ENCODE results near the gene ELP5.
A peak's percentile ranks its signal among the peaks of the same experiment; 100 is the strongest.

Gene ELP5

GRCh38 chr17:7256766-7257456 lies 4.9 kb downstream of the ELP5 start:
- no peak for DNase-seq (ENCODE audit: low spot score)

- no peak for DNase-seq (ENCODE audit: low spot score)
These were observed 6.9 kb downstream of the ELP5 start for GRCh38 chr17:7258731-7259554.

DNA sequence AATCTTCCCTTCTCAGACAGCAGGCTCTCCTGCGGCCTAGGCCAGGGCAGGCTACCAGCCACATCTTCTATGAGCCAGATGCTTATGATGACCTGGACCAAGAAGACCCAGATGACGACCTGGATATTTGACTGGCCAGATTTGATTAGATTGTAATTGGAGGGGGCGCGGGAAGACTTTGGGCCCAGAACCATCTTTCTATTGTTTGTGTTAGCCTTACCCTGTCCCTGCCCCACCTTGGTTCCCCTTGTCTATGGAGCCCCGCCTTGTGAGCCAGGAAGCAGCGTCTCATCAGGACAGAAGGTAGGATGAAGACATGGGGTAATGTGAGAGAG lies 7.5 kb downstream of the ELP5 start:
- no peak for DNase-seq (ENCODE audit: low spot score)

- DNase-seq (ENCODE audit: low spot score), result no peak
These were observed 8.1 kb downstream of the ELP5 start for GRCh38 chr17:7260151-7260550.

GRCh38 chr17:7260651-7261378 lies 8.8 kb downstream of the ELP5 start:
- DNase-seq (ENCODE audit: low spot score), result peak; percentile 51

DNA sequence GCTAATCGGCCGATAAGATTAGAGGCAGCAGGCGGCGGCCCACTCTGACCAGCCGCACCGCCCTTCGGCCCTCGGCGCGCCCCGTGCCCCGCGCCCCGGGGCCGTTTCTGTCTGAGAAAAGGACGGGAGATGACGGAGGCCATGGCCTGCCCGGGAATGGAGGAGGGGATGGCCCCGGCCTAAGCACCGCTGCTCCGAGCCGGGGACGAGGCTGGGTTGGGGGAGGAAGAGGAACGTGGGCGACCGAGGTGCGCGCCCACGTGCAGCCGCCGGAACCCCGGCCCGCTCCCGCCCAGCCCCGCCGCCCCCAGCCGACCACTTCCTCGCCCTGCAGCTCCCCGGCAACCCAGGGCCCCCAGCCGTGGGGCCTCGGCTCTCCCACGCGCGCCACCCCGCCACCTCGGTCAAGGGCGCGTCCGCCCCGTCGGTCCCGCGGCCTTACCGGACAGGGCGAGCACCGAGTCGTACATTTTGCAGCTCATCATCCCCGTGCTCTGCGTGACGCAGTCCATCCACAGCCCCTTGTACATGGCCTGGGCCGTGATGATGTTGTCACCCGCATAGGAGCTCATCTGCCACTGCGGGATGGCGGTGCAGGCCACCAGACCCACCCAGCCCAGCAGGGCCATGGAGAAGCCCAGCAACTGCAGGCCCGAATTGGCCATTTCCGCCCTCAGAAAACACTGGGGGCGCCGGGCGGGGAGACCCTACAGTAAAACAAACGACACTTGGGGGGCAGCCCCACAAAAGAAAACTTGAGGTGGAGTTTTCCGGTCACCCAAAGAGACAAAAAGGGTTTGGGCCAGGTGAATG lies 9.6 kb downstream of the ELP5 start:
- peak; percentile 40 for DNase-seq (ENCODE audit: low spot score)

GRCh38 chr17:7262192-7262934 lies 10.3 kb downstream of the ELP5 start, which contains the start of gene CLDN7:
TSS of gene CLDN7 (minus strand) at chr17:7262478. CDS start at chr17:7262043, 435 bp downstream.
- DNase-seq (ENCODE audit: low spot score), result no peak

DNA sequence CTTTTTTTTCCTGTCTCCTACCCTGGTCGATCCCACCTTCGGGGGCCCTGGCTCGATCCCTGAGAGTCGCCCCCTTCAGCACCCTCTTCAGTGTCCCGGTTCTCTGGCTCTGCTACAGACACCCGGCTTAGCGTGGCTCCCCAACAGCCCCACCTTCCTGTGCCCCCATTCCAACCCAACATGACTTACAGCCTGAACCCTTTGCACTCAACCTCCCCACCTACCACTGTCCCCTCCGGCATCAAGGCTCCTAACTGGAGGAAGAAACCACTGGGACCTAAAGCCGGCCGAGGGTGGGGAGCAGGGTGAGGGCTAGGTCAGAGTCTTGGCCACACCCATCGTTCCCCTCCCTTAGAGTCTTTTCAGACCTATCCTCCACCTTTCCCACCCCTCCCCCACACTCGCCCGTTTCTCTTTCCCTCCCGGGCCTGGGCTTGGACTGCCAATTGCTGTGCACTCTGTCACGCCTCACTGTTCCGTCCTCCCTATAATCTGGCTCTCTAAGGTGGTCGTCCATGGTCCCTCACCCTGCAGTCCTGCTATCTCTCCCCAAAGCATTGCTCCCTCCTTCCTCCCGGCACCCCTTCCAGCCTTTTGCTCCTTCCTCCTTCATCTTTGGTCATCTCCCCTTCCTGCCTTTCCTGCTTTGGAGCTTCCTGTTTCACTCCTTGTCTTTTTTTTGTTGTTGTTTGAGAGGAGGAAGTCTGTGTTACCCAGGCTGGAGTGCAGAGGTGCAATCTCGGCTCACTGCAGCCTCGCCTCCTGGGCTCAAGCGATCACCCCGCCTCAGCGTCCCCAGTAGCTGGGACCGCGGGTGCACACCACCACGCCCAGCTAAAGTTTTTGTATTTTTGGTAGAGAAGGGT lies 11.2 kb downstream of the ELP5 start:
- no peak for DNase-seq (ENCODE audit: low spot score)

GRCh38 chr17:7263801-7264078 lies 11.7 kb downstream of the ELP5 start:
- no peak for DNase-seq (ENCODE audit: low spot score)

- no peak for DNase-seq (ENCODE audit: low spot score)
These were observed 14.8 kb downstream of the ELP5 start for GRCh38 chr17:7266784-7267183.

- no peak for DNase-seq (ENCODE audit: low spot score)
These were observed 27.4 kb downstream of the ELP5 start for GRCh38 chr17:7279448-7279847.

DNA sequence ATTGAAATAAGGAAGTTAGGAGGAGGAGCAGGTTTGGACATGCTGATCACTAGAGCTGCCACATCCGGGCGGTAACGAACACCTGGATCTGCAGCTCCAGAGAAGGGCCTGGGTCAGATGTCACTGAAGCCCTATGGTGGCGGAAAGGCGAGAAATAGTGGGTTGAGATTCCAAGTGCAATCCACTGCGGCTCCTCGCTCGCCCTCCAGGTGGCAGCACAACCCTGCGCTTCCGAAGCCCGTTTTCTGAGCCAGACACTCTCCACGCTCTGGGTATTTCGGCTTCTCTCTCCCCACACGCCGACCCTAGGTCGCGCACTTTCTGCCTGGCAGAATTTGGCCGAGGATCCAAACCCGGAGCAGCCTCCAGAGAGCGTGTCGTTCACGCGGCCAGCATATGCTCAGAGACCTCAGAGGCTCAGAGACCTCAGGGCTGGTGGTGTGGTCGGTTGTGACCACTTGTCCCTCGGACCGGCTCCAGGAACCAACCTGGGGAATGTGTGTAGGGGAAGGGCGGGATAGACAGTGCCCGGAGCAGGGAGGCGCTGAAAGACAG lies 28.6 kb downstream of the ELP5 start:
- DNase-seq (ENCODE audit: low spot score), result peak; percentile 91

GRCh38 chr17:7281074-7281952 lies 29.3 kb downstream of the ELP5 start, which contains the start of gene SLC2A4:
TSS of gene SLC2A4 (plus strand) at chr17:7281718. CDS start at chr17:7281935, 217 bp downstream.
- DNase-seq (ENCODE audit: low spot score), result peak; percentile 96

- DNase-seq (ENCODE audit: low spot score), result peak; percentile 1
These were observed 30.1 kb downstream of the ELP5 start for GRCh38 chr17:7281953-7282751.

DNA sequence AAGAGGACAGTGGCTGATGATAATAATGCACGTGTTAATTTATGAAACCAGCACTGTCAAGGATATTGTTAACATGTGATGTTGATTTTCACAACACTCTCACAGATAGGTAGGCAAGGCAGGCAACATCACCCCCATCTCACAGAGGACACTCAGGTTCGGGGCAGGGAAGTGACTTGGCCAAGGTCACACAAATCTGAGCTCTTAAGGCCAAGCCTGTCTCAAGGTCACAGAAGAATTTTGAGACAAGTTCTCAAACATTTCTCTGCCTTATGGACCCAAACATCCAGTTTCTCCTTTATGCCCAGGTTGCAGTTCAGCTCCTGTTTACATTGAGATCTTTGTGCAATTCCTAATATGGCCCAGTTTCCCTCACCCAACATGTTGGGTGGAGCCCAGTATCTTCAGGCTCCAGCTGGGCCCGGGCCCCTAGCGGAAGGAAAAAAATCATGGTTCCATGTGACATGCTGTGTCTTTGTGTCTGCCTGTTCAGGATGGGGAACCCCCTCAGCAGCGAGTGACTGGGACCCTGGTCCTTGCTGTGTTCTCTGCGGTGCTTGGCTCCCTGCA lies 30.8 kb downstream of the ELP5 start:
- DNase-seq (ENCODE audit: low spot score), result peak; percentile 15

DNA sequence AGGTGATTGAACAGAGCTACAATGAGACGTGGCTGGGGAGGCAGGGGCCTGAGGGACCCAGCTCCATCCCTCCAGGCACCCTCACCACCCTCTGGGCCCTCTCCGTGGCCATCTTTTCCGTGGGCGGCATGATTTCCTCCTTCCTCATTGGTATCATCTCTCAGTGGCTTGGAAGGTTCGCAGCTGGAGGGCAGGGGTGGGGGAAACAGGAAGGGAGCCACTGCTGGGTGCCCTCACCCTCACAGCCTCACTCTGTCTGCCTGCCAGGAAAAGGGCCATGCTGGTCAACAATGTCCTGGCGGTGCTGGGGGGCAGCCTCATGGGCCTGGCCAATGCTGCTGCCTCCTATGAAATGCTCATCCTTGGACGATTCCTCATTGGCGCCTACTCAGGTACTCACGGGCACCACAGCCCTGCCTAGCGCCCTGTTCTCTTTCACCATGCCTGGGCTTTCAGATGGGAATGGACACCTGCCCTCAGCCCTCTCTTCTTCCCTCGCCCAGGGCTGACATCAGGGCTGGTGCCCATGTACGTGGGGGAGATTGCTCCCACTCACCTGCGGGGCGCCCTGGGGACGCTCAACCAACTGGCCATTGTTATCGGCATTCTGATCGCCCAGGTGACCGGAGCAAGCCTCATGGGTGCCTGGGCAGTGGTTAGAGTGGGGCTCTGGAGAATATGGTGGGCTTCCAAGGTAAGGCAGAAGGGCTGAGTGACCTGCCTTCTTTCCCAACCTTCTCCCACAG lies 31.6 kb downstream of the ELP5 start:
- no peak for DNase-seq (ENCODE audit: low spot score)

DNA sequence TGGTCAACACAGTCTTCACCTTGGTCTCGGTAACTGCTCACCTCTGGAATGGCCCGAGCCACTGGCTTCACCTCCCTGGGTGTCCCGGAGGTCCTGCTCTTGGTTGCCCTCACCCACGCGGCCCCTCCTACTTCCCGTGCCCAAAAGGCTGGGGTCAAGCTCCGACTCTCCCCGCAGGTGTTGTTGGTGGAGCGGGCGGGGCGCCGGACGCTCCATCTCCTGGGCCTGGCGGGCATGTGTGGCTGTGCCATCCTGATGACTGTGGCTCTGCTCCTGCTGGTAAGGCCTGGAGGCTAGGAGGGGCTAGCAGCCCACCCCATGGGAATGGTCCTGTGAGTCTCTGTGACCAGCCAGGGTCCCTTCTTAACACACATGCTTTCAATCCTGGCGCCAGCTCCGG lies 32.9 kb downstream of the ELP5 start:
- no peak for DNase-seq (ENCODE audit: low spot score)

Measured in GM03348 (cell line).